ENCODE data around the gene MCF2L.

Gene MCF2L

DNA sequence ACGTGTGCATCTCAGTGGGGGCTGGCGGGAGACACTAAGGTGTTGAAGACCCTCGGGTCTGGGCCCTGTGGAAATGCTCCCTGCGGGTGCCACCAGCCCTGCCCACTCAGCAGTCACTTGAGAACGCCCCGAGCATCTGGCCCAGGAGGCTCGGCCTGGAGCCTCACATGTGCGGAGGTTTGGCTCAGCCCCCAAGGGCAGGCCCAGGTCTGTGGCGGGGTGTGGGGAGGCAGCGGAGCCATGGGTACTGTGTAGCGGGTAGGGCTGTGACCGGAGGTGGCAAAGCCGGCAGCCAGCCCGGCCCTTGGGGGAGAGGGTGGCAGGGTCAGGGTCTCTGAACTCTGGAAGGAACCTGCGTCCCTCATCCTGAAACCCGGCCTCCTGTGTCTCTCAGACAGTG lies 37.6 kb downstream of the MCF2L start:
- TF ChIP-seq, protein P1, sequence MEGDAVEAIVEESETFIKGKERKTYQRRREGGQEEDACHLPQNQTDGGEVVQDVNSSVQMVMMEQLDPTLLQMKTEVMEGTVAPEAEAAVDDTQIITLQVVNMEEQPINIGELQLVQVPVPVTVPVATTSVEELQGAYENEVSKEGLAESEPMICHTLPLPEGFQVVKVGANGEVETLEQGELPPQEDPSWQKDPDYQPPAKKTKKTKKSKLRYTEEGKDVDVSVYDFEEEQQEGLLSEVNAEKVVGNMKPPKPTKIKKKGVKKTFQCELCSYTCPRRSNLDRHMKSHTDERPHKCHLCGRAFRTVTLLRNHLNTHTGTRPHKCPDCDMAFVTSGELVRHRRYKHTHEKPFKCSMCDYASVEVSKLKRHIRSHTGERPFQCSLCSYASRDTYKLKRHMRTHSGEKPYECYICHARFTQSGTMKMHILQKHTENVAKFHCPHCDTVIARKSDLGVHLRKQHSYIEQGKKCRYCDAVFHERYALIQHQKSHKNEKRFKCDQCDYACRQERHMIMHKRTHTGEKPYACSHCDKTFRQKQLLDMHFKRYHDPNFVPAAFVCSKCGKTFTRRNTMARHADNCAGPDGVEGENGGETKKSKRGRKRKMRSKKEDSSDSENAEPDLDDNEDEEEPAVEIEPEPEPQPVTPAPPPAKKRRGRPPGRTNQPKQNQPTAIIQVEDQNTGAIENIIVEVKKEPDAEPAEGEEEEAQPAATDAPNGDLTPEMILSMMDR (IDR thresholded peaks at IDR 0.05; ENCODE audit: borderline replicate concordance, control extremely low read depth, extremely low read depth, insufficient read depth, missing control alignments) = no peak
- no peak for DNase-seq (ENCODE audit: low spot score)
- in situ Hi-C loops (cut with MboI; ENCODE audit: low sequenced_read_pairs, unreplicated experiment) = no loop called here

DNA sequence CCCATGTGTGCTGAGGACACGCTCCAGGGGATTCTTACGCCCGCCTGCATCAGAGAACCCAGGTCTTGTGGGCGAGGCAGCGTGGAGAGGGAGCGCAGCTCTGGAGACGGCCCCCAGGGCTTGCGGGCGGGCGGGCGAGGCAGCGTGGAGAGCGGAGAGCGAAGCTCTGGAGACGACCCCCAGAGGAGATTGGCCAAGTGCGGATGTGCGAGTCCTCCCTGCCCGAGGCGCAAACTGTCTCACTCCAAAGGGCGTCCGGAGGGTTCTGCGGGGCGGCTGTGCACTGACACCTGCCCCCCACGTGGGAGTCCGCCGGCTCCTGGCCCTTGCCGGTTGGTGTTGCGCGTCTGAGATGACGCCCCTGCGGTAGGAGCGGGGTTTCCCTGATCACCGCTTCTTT lies 39.8 kb downstream of the MCF2L start:
- in situ Hi-C loops (cut with MboI; ENCODE audit: low sequenced_read_pairs, unreplicated experiment) = no loop called here
- TF ChIP-seq, protein P1 (IDR thresholded peaks at IDR 0.05; ENCODE audit: borderline replicate concordance, control extremely low read depth, extremely low read depth, insufficient read depth, missing control alignments) = no peak
- DNase-seq (ENCODE audit: low spot score) = no peak

DNA sequence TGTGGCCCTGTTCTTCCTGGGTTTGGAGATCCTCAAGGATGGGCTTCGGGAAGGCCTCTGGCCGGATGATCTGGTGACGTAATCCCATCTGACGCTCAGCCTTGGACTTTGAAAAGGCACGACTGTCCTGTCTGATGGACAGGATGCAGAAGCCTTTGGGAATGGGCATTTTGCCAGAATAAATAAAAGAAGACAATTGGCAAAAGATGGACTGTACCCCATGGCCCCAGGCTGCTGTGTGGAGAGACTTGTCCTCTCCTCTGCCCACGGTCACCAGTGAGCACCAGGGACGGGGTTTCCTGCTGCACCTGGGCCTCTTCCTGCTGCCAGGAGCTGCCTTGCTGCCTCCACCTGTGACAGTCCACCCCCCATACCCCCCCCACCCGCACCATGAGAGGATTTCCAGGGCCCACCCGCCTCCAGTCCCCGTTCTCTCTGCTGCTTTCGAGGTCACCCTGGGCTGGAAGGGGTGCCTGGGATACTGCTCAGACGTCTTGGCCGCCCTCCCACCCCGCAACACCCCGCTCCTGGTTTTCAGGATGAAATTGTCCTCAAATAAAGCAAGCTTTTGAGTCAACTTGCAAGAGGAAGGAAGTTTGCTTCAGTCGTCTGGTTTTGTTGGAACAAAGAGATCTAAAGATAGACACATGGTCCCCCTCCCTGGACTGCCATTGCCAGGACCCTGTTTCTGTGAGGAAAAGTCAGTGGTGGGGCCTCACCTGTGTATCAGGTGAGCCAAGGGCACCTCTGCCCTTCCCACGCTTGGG lies 40.9 kb downstream of the MCF2L start:
- TF ChIP-seq, protein P1 (IDR thresholded peaks at IDR 0.05; ENCODE audit: borderline replicate concordance, control extremely low read depth, extremely low read depth, insufficient read depth, missing control alignments) = no peak
- in situ Hi-C loops (cut with MboI; ENCODE audit: low sequenced_read_pairs, unreplicated experiment) = no loop called here
- DNase-seq (ENCODE audit: low spot score) = no peak

DNA sequence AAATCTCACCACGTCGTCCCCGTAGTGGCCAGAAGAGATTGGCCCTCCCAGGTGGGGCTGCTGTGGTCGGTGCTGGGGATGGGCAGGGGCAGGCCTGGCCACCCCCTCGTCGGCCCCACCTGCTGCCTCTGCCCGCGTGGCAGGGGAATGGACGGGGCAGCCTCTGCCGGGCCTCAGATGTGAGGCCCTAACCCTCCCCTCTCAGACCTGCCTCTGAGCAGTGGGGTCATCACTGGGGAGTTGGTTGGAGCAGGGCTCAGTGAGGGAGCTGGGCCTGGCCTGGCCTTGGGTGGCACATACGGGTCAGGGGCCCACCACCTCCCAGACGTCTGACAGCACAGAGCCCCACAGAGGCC lies 41.5 kb downstream of the MCF2L start:
- TF ChIP-seq, protein P1 (IDR thresholded peaks at IDR 0.05; ENCODE audit: borderline replicate concordance, control extremely low read depth, extremely low read depth, insufficient read depth, missing control alignments) = no peak
- DNase-seq (ENCODE audit: low spot score) = no peak
- in situ Hi-C loops (cut with MboI; ENCODE audit: low sequenced_read_pairs, unreplicated experiment) = no loop called here

DNA sequence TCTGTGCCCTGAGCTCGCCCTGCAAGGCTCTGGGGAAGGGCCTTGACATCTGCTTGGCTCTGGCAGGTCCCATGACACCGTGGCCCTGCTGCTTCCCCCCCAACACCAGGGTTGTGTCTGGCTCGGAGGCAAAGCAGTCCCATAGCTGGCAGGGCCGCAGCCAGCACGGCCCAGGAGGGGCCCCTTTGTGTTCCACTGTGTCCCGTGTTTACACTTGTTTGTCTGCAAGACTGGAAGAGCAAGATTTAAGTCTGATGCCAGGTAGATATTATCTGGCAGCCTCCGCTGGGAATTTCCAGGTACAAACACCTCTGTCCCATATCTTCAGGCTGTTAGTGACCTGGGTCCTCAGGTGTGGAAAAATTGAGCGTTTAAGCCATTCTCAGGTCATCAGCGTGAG lies 44.3 kb downstream of the MCF2L start:
- TF ChIP-seq, protein P1 (IDR thresholded peaks at IDR 0.05; ENCODE audit: borderline replicate concordance, control extremely low read depth, extremely low read depth, insufficient read depth, missing control alignments) = no peak
- no peak for DNase-seq (ENCODE audit: low spot score)
- in situ Hi-C loops (cut with MboI; ENCODE audit: low sequenced_read_pairs, unreplicated experiment) = no loop called here

DNA sequence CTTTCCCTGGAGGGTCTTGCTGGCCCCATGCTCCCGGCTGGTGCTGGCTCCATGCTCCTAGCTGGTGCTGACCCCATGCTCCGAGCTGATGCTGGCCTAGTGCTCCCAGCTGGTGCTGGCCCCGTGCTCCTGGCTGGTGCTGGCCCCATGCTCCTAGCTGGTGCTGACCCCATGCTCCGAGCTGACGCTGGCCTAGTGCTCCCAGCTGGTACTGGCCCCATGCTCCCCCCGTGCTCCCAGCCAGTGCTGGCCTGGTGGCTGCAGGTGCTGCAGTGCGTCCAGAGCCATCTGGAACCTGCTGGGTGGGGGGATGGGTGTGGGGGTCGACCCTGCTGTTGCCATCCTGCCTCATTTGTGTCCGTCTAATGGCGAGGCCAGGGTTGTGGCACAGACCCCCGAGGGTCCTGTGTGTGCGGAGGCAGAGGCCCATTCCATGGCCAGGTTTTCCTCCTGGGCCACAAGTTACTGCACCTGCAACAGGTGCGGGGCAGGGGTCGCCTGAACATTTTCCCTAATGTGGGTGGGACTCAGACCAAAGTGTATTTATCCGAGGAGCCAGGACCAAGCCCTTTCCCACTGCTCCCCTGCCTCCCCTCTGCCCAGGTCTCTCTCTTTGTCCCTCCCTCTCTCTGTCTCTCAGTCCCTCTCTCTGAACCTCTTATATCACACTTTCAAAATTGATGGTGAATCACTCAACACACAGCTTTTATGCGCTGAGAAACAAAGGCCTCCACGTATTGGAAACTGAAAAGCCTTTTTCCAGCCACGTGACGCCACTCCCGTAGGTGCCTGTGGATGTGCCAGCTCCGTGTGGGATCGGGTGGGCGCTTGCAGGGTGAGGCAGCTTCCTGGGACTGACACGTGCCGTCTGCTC lies 45.1 kb downstream of the MCF2L start:
- in situ Hi-C loops (cut with MboI; ENCODE audit: low sequenced_read_pairs, unreplicated experiment) = no loop called here
- no peak for DNase-seq (ENCODE audit: low spot score)
- TF ChIP-seq, protein P1 (IDR thresholded peaks at IDR 0.05; ENCODE audit: borderline replicate concordance, control extremely low read depth, extremely low read depth, insufficient read depth, missing control alignments) = no peak
